C4-2B (cell line): ENCODE results near the gene FYB2.

Source experiments
- ZFX ChIP-seq: fragments of 450-650 bp; IDR thresholded peaks from 2 replicates; pipeline ENCODE4 v1.6.1; 2017
- TF ChIP-seq, protein P1 (sequence below): fragments of 450-650 bp; conservative IDR thresholded peaks from 2 replicates; pipeline ENCODE4 v1.5.1; 2017; ENCODE audit warnings: mild to moderate bottlenecking

- TF ChIP-seq, protein P1, sequence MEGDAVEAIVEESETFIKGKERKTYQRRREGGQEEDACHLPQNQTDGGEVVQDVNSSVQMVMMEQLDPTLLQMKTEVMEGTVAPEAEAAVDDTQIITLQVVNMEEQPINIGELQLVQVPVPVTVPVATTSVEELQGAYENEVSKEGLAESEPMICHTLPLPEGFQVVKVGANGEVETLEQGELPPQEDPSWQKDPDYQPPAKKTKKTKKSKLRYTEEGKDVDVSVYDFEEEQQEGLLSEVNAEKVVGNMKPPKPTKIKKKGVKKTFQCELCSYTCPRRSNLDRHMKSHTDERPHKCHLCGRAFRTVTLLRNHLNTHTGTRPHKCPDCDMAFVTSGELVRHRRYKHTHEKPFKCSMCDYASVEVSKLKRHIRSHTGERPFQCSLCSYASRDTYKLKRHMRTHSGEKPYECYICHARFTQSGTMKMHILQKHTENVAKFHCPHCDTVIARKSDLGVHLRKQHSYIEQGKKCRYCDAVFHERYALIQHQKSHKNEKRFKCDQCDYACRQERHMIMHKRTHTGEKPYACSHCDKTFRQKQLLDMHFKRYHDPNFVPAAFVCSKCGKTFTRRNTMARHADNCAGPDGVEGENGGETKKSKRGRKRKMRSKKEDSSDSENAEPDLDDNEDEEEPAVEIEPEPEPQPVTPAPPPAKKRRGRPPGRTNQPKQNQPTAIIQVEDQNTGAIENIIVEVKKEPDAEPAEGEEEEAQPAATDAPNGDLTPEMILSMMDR = no peak
- no peak for TF ChIP-seq ZFX
Measured at GRCh38 chr1:56835657-56836056, 16.5 kb upstream of the FYB2 start.
